H1 (cell line): ENCODE measurements around the gene KRT12. TPM values are rescaled to one million over a fixed set of nuclear protein-coding genes. Genes with fewer than 3 reads are reported as not detected.

Source experiments
- BACH1 ChIP-seq: IDR thresholded peaks from 2 replicates; pipeline ENCODE4 v1.6.1; 2012; ENCODE audit warnings: low read length, improper control_type of control experiment
- GABPA ChIP-seq: IDR thresholded peaks from 2 replicates; pipeline ENCODE4 v1.6.1; 2011; ENCODE audit warnings: mild to moderate bottlenecking, low read length, moderate library complexity, borderline replicate concordance; ENCODE audit not compliant: insufficient read depth
- JUND ChIP-seq: IDR thresholded peaks from 2 replicates; pipeline ENCODE4 v1.6.1; 2011; ENCODE audit warnings: mild to moderate bottlenecking, improper control_type of control experiment, low read length
- KDM4A ChIP-seq: IDR thresholded peaks from one replicate; pipeline ENCODE4 v1.7.1; 2012; ENCODE audit warnings: low read depth, mild to moderate bottlenecking, moderate library complexity, low read length, inconsistent platforms; ENCODE audit not compliant: severe bottlenecking
- NRF1 ChIP-seq: IDR thresholded peaks from 2 replicates; pipeline ENCODE4 v1.6.1; 2011; ENCODE audit warnings: mild to moderate bottlenecking, low read depth, low read length, improper control_type of control experiment
- POLR2AphosphoS5 ChIP-seq: IDR thresholded peaks from 2 replicates; pipeline ENCODE4 v1.6.1; 2011; ENCODE audit warnings: low read depth, low read length
- SIRT6 ChIP-seq: IDR thresholded peaks from one replicate; pipeline ENCODE4 v1.7.1; 2012; ENCODE audit warnings: low read length, inconsistent platforms
- SIX5 ChIP-seq: IDR thresholded peaks from 2 replicates; pipeline ENCODE4 v1.6.1; 2011; ENCODE audit warnings: mild to moderate bottlenecking, low read depth, low read length
- SP4 ChIP-seq: IDR thresholded peaks from 2 replicates; pipeline ENCODE4 v1.6.1; 2012; ENCODE audit warnings: low read length, inconsistent platforms
- TEAD4 ChIP-seq: IDR thresholded peaks from 2 replicates; pipeline ENCODE4 v1.6.1; 2012; ENCODE audit warnings: low read depth, low read length, inconsistent platforms, mixed read lengths
- polyA plus RNA-seq, 7 experiments: library from polyadenylated mRNA; depleted of rRNA in 3 of 7; stranded (reverse) in 5 of 7; unstranded in 2 of 7; fragments of >200 nt in 5 of 7; fragments of 200-250 nt in 2 of 7; gene quantifications; 1 replicate in 5 of 7; 2 replicates in 1 of 7; 4 replicates in 1 of 7; pipeline versions ENCODE4 v1.2.1 to v1.2.3, GENCODE V29; 2011 to 2013; ENCODE audit warnings: missing spikeins in 2 of 7, mixed read lengths in 2 of 7
- total RNA-seq: library from RNA; stranded (reverse); fragmentation: NEBNext Ultra II Directional; extraction: Animal tissue kit (Norgen Biotek cat#: 25700); gene quantifications from 2 replicates; pipeline ENCODE4 v1.2.1, GENCODE V29; 2021
- TF ChIP-seq, protein P1 (sequence below): fragments of 300-600 bp; sonication (generic); IDR thresholded peaks from 2 replicates; pipeline ENCODE4 v1.7.1; 2012; ENCODE audit warnings: low read length, moderate library complexity, mild to moderate bottlenecking, inconsistent platforms; ENCODE audit not compliant: insufficient replicate concordance

The KRT12 gene
- total and polyA plus RNA-seq, 2 of the 8 experiments (the other 6 are each of a cell fraction or from before 2014, with no cell fraction given): not detected

DNA sequence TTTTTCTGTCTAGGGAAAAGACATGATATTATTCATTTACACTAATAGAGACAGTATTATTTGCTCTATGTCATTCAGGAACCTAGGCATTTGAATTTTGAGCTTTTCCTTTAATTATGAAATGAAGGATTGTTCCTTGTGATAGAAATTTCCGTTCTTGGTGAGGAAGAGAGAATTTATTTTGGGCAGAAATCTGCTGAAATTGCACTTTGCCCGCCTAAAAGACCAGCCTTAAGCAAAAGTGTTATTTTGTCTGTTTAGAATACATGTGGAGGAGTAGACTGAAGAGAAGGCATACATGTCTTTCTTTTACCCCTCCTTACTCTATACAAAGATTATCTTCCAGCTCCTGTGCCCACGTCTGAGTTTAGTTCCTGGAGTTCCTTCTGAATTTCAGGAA is 27.8 kb downstream of the KRT12 start (continued):
- TF ChIP-seq, protein P1, sequence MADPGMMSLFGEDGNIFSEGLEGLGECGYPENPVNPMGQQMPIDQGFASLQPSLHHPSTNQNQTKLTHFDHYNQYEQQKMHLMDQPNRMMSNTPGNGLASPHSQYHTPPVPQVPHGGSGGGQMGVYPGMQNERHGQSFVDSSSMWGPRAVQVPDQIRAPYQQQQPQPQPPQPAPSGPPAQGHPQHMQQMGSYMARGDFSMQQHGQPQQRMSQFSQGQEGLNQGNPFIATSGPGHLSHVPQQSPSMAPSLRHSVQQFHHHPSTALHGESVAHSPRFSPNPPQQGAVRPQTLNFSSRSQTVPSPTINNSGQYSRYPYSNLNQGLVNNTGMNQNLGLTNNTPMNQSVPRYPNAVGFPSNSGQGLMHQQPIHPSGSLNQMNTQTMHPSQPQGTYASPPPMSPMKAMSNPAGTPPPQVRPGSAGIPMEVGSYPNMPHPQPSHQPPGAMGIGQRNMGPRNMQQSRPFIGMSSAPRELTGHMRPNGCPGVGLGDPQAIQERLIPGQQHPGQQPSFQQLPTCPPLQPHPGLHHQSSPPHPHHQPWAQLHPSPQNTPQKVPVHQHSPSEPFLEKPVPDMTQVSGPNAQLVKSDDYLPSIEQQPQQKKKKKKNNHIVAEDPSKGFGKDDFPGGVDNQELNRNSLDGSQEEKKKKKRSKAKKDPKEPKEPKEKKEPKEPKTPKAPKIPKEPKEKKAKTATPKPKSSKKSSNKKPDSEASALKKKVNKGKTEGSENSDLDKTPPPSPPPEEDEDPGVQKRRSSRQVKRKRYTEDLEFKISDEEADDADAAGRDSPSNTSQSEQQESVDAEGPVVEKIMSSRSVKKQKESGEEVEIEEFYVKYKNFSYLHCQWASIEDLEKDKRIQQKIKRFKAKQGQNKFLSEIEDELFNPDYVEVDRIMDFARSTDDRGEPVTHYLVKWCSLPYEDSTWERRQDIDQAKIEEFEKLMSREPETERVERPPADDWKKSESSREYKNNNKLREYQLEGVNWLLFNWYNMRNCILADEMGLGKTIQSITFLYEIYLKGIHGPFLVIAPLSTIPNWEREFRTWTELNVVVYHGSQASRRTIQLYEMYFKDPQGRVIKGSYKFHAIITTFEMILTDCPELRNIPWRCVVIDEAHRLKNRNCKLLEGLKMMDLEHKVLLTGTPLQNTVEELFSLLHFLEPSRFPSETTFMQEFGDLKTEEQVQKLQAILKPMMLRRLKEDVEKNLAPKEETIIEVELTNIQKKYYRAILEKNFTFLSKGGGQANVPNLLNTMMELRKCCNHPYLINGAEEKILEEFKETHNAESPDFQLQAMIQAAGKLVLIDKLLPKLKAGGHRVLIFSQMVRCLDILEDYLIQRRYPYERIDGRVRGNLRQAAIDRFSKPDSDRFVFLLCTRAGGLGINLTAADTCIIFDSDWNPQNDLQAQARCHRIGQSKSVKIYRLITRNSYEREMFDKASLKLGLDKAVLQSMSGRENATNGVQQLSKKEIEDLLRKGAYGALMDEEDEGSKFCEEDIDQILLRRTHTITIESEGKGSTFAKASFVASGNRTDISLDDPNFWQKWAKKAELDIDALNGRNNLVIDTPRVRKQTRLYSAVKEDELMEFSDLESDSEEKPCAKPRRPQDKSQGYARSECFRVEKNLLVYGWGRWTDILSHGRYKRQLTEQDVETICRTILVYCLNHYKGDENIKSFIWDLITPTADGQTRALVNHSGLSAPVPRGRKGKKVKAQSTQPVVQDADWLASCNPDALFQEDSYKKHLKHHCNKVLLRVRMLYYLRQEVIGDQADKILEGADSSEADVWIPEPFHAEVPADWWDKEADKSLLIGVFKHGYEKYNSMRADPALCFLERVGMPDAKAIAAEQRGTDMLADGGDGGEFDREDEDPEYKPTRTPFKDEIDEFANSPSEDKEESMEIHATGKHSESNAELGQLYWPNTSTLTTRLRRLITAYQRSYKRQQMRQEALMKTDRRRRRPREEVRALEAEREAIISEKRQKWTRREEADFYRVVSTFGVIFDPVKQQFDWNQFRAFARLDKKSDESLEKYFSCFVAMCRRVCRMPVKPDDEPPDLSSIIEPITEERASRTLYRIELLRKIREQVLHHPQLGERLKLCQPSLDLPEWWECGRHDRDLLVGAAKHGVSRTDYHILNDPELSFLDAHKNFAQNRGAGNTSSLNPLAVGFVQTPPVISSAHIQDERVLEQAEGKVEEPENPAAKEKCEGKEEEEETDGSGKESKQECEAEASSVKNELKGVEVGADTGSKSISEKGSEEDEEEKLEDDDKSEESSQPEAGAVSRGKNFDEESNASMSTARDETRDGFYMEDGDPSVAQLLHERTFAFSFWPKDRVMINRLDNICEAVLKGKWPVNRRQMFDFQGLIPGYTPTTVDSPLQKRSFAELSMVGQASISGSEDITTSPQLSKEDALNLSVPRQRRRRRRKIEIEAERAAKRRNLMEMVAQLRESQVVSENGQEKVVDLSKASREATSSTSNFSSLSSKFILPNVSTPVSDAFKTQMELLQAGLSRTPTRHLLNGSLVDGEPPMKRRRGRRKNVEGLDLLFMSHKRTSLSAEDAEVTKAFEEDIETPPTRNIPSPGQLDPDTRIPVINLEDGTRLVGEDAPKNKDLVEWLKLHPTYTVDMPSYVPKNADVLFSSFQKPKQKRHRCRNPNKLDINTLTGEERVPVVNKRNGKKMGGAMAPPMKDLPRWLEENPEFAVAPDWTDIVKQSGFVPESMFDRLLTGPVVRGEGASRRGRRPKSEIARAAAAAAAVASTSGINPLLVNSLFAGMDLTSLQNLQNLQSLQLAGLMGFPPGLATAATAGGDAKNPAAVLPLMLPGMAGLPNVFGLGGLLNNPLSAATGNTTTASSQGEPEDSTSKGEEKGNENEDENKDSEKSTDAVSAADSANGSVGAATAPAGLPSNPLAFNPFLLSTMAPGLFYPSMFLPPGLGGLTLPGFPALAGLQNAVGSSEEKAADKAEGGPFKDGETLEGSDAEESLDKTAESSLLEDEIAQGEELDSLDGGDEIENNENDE: no peak
- TF ChIP-seq POLR2AphosphoS5 (no peak), NRF1 (no peak), SIX5 (no peak), TEAD4 (no peak), JUND (no peak), BACH1 (no peak), SIRT6 (no peak), KDM4A (no peak), SP4 (no peak), GABPA (no peak)
